HepG2 (cell line): ENCODE data around the gene CASZ1.

ENCODE experiments used
- POLR2A ChIP-seq, 2 experiments: IDR thresholded peaks; 2 replicates each; pipeline ENCODE4 v1.6.1; 2011; ENCODE audit warnings: low read depth in 2 of 2, low read length in 2 of 2, mild to moderate bottlenecking in 1 of 2, moderate library complexity in 1 of 2; ENCODE audit not compliant: insufficient read depth in 1 of 2
- TF ChIP-seq, protein P1 (sequence below): sonication (generic); formaldehyde crosslinking; conservative IDR thresholded peaks from 2 replicates; pipeline ENCODE4 v1.4.0; 2020; ENCODE audit warnings: missing genetic modification reagents
- TF ChIP-seq, protein P2 (sequence below): sonication (generic); formaldehyde crosslinking; IDR thresholded peaks from 2 replicates; pipeline ENCODE4 v1.5.0; 2020; ENCODE audit warnings: missing genetic modification reagents

DNA sequence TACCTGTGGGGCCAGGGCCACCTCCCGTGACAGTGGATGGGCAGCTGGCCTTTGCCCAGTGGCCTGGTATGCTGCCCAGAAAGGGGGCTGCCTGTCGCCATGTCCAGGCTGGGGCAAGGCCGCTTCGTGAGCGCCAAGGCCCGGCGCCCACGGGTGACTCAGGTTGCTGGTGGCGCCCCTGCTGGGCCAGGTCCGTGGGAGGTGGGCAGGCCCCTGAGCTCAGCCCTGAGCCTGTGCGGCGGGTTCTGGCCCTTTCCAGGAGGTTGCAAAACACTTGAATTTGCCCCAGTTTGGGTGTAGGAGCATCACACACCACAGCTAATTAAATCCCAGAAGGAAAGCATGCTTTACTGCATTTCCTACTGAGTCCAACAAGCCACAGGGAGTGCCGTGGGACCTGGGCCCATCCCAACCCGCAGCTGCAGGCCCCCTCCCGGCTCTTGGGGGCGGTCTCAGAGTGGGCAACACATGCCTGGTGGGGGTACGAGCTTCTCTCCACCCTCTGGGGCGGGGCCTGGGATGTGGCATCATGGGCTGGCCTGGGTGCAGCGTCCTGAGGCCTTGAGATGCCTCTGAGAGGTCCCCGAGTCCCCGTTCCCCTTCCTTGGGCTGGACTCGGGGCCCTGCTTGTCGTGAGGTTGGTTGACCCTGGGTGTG, 161.9 kb downstream of the CASZ1 start:
- no peak for TF ChIP-seq POLR2A (IDR thresholded peaks at IDR 0.05; ENCODE audit: insufficient read depth in 1 of 2, low read depth in 2 of 2, low read length in 2 of 2)
- TF ChIP-seq, protein P1, sequence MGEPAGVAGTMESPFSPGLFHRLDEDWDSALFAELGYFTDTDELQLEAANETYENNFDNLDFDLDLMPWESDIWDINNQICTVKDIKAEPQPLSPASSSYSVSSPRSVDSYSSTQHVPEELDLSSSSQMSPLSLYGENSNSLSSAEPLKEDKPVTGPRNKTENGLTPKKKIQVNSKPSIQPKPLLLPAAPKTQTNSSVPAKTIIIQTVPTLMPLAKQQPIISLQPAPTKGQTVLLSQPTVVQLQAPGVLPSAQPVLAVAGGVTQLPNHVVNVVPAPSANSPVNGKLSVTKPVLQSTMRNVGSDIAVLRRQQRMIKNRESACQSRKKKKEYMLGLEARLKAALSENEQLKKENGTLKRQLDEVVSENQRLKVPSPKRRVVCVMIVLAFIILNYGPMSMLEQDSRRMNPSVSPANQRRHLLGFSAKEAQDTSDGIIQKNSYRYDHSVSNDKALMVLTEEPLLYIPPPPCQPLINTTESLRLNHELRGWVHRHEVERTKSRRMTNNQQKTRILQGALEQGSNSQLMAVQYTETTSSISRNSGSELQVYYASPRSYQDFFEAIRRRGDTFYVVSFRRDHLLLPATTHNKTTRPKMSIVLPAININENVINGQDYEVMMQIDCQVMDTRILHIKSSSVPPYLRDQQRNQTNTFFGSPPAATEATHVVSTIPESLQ (CRISPR knock-in tag), result no peak
- TF ChIP-seq, protein P2, sequence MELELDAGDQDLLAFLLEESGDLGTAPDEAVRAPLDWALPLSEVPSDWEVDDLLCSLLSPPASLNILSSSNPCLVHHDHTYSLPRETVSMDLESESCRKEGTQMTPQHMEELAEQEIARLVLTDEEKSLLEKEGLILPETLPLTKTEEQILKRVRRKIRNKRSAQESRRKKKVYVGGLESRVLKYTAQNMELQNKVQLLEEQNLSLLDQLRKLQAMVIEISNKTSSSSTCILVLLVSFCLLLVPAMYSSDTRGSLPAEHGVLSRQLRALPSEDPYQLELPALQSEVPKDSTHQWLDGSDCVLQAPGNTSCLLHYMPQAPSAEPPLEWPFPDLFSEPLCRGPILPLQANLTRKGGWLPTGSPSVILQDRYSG, result no peak
